K562 (cell line): ENCODE data around the gene CLTB. TPM values are rescaled to one million over a fixed set of nuclear protein-coding genes. Genes with fewer than 3 reads are reported as not detected.

Experiments used
- CBX3 ChIP-seq, 2 experiments: IDR thresholded peaks; 1 replicate in 1 of 2; 2 replicates in 1 of 2; pipeline ENCODE4 v1.6.1; 2012; ENCODE audit warnings: inconsistent platforms in 2 of 2, low read length in 2 of 2, borderline replicate concordance in 1 of 2, control low read depth in 1 of 2
- CHD4 ChIP-seq: fragments of 200-600 bp; sonication (generic); IDR thresholded peaks from 3 replicates; pipeline ENCODE4 v1.6.1; 2012; ENCODE audit warnings: low read depth, mild to moderate bottlenecking, mixed read lengths, low read length, inconsistent platforms; ENCODE audit not compliant: insufficient read depth, insufficient replicate concordance, poor library complexity, severe bottlenecking
- DPF2 ChIP-seq: fragments of 450-650 bp; IDR thresholded peaks from 2 replicates; pipeline ENCODE4 v1.6.1; 2016
- GTF2E2 ChIP-seq: fragments of 200-800 bp; sonication (Bioruptor generic); IDR thresholded peaks from 2 replicates; pipeline ENCODE4 v1.6.1; 2016; ENCODE audit warnings: missing genetic modification characterization, missing compliant biosample characterization
- L3MBTL2 ChIP-seq: fragments of 450-650 bp; IDR thresholded peaks from 2 replicates; pipeline ENCODE4 v1.6.1; 2016; ENCODE audit warnings: mild to moderate bottlenecking, moderate library complexity
- MCM7 ChIP-seq, 2 experiments: fragments of 450-650 bp; IDR thresholded peaks; 2 replicates each; pipeline ENCODE4 v1.6.1; 2016 to 2018
- MTA3 ChIP-seq: fragments of 450-650 bp; formaldehyde crosslinking; IDR thresholded peaks from 2 replicates; pipeline ENCODE4 v1.6.1; 2017; ENCODE audit warnings: mild to moderate bottlenecking, borderline replicate concordance
- SOX6 ChIP-seq: fragments of 450-650 bp; IDR thresholded peaks from 2 replicates; pipeline ENCODE4 v1.6.1; 2014; ENCODE audit warnings: mild to moderate bottlenecking
- ZC3H4 ChIP-seq: sonication (generic); formaldehyde crosslinking; IDR thresholded peaks from 2 replicates; pipeline ENCODE4 v1.9.0; 2021; ENCODE audit warnings: missing genetic modification reagents, borderline replicate concordance
- ZNF311 ChIP-seq: fragments of 250-450 bp; sonication (Bioruptor Pico); IDR thresholded peaks from 2 replicates; pipeline ENCODE4 v1.4.0; 2020; ENCODE audit warnings: mild to moderate bottlenecking, moderate library complexity
- polyA plus RNA-seq, 8 experiments: library from polyadenylated mRNA; depleted of rRNA in 4 of 8; stranded (reverse) in 5 of 8; unstranded in 3 of 8; fragments of >200 nt; fragmentation: Nextera tagmentation in 2 of 8; fragmentation: Illumina TruSeq in 1 of 8; extraction: Ambion mirVana in 2 of 8; extraction: Trizol in 1 of 8; gene quantifications; 2 replicates each; pipeline versions ENCODE4 v1.2.1 to v1.2.3, GENCODE V29; 2011 to 2014; ENCODE audit warnings: inconsistent platforms in 1 of 8, missing spikeins in 1 of 8
- total RNA-seq, 7 experiments: library from RNA; depleted of rRNA in 6 of 7; stranded (reverse); fragments of >200 nt in 6 of 7; fragmentation: Illumina TruSeq in 2 of 7; extraction: Trizol in 2 of 7; gene quantifications; 2 replicates each; pipeline versions ENCODE4 v1.2.1 to v1.2.3, GENCODE V29; 2011 to 2021; ENCODE audit warnings: low replicate concordance in 1 of 7
- TF ChIP-seq, protein P1 (sequence below), 2 experiments: fragments of 450-650 bp in 1 of 2; sonication (generic) in 1 of 2; formaldehyde crosslinking in 1 of 2; IDR thresholded peaks; 2 replicates each; pipeline versions ENCODE4 v1.7.1 to v1.9.0; 2016 to 2022; ENCODE audit warnings: inconsistent platforms in 1 of 2, mild to moderate bottlenecking in 1 of 2, missing genetic modification reagents in 1 of 2
- TF ChIP-seq, protein P2 (sequence below), 2 experiments: fragments of 150-350 bp in 1 of 2; IDR thresholded peaks; 2 replicates each; pipeline ENCODE4 v1.6.1; 2012 to 2016; ENCODE audit warnings: low read depth in 2 of 2, low read length in 2 of 2, mild to moderate bottlenecking in 1 of 2, moderate library complexity in 1 of 2
- TF ChIP-seq, protein P3 (sequence below): conservative IDR thresholded peaks from 2 replicates; pipeline ENCODE4 v1.6.1; 2011; ENCODE audit warnings: low read depth, mild to moderate bottlenecking, low read length; ENCODE audit not compliant: control insufficient read depth

The CLTB gene
- total and polyA plus RNA-seq, 9 of the 15 experiments (the other 6 are each of a cell fraction or from before 2014, with no cell fraction given), result 1.8 to 117 (median 39.0) TPM

DNA sequence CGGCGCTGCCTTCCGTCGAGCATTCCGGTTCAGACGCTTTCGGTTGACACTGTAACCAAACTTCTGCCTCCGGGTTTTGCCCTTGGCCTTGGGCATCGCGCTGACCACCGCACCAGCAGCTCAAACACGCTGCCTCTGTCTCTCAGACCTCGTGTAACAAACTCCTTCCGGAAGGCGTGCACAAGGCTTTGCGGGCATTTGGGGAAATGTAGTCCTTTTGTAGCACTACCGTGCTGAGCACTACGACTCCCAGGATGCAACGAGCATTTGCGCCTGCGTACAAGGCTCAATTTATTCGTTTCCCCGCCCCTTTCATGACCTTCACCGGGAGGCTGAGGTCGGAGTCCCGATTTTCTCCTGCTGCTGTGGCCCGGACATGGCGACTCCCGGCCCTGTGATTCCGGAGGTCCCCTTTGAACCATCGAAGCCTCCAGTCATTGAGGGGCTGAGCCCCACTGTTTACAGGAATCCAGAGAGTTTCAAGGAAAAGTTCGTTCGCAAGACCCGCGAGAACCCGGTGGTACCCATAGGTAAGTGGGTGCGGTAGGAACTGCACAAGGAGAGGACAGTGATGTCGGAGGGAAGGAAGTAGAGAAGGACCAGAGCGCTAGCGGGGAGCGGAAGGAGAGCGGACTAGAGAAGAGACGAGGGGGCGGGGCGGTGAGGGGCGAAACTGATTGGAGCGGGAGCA lies 27.8 kb downstream of the CLTB start, which contains the start of the genes HIGD2A and NOP16 (continued):
- TF ChIP-seq, protein P1, sequence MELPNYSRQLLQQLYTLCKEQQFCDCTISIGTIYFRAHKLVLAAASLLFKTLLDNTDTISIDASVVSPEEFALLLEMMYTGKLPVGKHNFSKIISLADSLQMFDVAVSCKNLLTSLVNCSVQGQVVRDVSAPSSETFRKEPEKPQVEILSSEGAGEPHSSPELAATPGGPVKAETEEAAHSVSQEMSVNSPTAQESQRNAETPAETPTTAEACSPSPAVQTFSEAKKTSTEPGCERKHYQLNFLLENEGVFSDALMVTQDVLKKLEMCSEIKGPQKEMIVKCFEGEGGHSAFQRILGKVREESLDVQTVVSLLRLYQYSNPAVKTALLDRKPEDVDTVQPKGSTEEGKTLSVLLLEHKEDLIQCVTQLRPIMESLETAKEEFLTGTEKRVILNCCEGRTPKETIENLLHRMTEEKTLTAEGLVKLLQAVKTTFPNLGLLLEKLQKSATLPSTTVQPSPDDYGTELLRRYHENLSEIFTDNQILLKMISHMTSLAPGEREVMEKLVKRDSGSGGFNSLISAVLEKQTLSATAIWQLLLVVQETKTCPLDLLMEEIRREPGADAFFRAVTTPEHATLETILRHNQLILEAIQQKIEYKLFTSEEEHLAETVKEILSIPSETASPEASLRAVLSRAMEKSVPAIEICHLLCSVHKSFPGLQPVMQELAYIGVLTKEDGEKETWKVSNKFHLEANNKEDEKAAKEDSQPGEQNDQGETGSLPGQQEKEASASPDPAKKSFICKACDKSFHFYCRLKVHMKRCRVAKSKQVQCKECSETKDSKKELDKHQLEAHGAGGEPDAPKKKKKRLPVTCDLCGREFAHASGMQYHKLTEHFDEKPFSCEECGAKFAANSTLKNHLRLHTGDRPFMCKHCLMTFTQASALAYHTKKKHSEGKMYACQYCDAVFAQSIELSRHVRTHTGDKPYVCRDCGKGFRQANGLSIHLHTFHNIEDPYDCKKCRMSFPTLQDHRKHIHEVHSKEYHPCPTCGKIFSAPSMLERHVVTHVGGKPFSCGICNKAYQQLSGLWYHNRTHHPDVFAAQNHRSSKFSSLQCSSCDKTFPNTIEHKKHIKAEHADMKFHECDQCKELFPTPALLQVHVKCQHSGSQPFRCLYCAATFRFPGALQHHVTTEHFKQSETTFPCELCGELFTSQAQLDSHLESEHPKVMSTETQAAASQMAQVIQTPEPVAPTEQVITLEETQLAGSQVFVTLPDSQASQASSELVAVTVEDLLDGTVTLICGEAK (IDR thresholded peaks at IDR 0.05), result peak; percentile 99
- TF ChIP-seq, protein P1 (CRISPR knock-in tag; IDR thresholded peaks at IDR 0.05), result no peak
- TF ChIP-seq DPF2, result peak; percentile 72
- TF ChIP-seq, protein P2, sequence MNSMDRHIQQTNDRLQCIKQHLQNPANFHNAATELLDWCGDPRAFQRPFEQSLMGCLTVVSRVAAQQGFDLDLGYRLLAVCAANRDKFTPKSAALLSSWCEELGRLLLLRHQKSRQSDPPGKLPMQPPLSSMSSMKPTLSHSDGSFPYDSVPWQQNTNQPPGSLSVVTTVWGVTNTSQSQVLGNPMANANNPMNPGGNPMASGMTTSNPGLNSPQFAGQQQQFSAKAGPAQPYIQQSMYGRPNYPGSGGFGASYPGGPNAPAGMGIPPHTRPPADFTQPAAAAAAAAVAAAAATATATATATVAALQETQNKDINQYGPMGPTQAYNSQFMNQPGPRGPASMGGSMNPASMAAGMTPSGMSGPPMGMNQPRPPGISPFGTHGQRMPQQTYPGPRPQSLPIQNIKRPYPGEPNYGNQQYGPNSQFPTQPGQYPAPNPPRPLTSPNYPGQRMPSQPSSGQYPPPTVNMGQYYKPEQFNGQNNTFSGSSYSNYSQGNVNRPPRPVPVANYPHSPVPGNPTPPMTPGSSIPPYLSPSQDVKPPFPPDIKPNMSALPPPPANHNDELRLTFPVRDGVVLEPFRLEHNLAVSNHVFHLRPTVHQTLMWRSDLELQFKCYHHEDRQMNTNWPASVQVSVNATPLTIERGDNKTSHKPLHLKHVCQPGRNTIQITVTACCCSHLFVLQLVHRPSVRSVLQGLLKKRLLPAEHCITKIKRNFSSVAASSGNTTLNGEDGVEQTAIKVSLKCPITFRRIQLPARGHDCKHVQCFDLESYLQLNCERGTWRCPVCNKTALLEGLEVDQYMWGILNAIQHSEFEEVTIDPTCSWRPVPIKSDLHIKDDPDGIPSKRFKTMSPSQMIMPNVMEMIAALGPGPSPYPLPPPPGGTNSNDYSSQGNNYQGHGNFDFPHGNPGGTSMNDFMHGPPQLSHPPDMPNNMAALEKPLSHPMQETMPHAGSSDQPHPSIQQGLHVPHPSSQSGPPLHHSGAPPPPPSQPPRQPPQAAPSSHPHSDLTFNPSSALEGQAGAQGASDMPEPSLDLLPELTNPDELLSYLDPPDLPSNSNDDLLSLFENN (IDR thresholded peaks at IDR 0.05; ENCODE audit: low read depth in 2 of 2, low read length in 2 of 2), result no peak; a peak in 1 of 4 replicates
- TF ChIP-seq MTA3, result peak; percentile 87; the same call in 1 of the 2 replicates
- TF ChIP-seq ZNF311 (CRISPR knock-in tag), result no peak
- TF ChIP-seq, protein P3, sequence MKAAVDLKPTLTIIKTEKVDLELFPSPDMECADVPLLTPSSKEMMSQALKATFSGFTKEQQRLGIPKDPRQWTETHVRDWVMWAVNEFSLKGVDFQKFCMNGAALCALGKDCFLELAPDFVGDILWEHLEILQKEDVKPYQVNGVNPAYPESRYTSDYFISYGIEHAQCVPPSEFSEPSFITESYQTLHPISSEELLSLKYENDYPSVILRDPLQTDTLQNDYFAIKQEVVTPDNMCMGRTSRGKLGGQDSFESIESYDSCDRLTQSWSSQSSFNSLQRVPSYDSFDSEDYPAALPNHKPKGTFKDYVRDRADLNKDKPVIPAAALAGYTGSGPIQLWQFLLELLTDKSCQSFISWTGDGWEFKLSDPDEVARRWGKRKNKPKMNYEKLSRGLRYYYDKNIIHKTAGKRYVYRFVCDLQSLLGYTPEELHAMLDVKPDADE, result peak; percentile 82
- peak; percentile 87 for TF ChIP-seq L3MBTL2
- TF ChIP-seq GTF2E2 (tag), result peak; percentile 95
- no peak for TF ChIP-seq CHD4
- TF ChIP-seq MCM7 (IDR thresholded peaks at IDR 0.05), result no peak
- peak; percentile 58; the same call in 1 of the 2 replicates for TF ChIP-seq SOX6
- TF ChIP-seq CBX3 (IDR thresholded peaks at IDR 0.05; ENCODE audit: borderline replicate concordance in 1 of 2, low read length in 2 of 2), result 0 out of 3 replicates have a peak, but pooled peaks of 1 of the 2 experiments have one; percentile 77
- no peak for TF ChIP-seq ZC3H4 (CRISPR knock-in tag)
